Endometrial microvascular endothelial cells (primary cell): ENCODE data around the gene RNF4. TPM values are rescaled to one million over a fixed set of nuclear protein-coding genes. Genes with fewer than 3 reads are reported as not detected.
"Not testable (repeated sequence)": the region's sequence is repeated elsewhere in the genome, so short reads cannot be mapped to it uniquely, and the experiment has no call there.

Experiments
- in situ Hi-C: cut with HindIII; loops from 2 replicates; pipeline ENCODE4 v1.10.0; 2017; ENCODE audit warnings: low sequenced_read_pairs, low pct_unique_long_range_greater_than_20kb; ENCODE audit errors: inconsistent ontology term
- total RNA-seq: library from RNA; depleted of rRNA; stranded (reverse); fragments of >200 nt; gene quantifications from one replicate; pipeline ENCODE4 v1.2.3, GENCODE V29; 2015; ENCODE audit errors: inconsistent ontology term

RNF4 gene
- total RNA-seq, result 74.1 TPM

GRCh38 chr4:2468456-2469191 is at the start of gene RNF4:
Gene RNF4 (plus strand): TSS chr4:2469106. CDS start chr4:2490494, 21,388 bp downstream.
- in situ Hi-C loops, result no loop called here

DNA sequence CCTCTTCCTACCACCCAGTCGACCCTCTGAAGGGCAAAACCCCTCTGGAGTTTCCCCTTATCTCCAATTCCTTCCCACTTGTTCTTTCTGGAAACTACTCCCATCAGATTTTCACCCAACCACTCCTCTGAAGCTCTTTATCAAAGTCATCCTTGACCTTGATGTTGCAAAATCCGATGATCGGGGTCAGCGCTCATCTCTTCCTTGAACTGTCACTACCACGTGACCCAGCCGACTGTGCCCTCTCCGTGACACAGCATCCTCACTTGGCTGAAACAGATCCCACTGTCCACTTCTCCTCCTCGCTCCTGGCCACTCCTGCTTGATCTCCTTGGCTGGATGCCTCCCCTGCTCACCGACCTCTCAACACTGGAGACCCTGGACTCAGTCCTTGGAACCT is 49.1 kb upstream of the RNF4 start:
- in situ Hi-C loops, result no loop called here

DNA sequence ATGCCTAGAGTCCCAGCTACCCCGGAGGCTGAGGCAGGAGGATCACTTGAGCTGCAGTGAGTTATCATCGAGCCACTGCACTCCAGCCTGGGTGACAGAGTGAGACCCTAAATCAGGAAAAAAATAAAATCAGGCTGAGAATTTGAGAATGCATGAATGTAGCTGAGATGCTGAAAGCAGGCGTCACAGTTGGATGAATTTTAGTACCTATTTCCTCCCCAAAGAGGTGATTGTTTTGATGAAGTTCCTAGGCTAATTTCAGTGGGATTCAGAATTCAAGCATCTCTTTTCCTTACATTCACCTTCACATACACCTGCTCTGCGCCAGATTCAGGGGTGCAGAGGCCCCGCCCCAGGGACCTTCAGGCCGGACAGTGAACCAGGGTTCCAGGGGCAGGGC is 47.0 kb upstream of the RNF4 start:
- in situ Hi-C loops, result no loop called here

- in situ Hi-C loops, result no loop called here
Measured at GRCh38 chr4:2423066-2423465, 45.8 kb upstream of the RNF4 start.

- in situ Hi-C loops, result no loop called here
Measured at GRCh38 chr4:2423695-2424094, 45.2 kb upstream of the RNF4 start.

GRCh38 chr4:2424581-2424980 is 44.3 kb upstream of the RNF4 start:
- in situ Hi-C loops, result no loop called here

DNA sequence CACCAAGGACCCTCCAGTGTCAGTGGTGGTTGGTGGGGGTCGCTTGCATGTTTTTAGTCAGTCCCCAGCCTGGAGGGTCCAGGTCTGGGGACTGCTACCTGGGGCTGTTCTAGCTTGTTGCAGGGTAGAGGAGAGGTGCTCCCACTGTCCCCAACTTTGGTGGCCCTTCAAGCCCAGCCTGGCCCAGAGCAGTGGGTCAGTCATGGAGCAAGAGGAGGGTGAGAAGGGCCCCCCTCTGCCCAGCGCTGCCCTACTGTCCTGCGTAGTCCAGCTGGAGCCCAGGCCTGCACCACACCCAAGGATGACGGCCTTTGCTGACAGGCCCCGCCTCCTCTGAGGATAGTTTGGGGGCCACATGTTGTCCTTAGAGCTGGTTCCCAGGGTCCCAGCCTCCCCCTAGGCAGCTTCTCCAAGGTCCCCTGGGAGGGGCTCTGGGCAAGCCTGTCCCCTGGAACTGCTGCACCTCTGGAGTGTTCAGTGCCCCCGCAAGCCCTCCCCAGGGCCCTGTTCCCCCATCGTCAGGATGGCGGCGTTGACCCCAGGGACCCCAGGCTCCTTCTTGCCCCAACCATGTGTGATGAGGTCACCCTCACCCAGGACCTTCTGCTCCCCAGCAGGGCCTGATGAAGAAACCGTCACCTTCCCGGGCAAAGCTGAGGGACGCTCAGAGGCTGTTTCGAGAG is 43.4 kb upstream of the RNF4 start:
- in situ Hi-C loops, result no loop called here

DNA sequence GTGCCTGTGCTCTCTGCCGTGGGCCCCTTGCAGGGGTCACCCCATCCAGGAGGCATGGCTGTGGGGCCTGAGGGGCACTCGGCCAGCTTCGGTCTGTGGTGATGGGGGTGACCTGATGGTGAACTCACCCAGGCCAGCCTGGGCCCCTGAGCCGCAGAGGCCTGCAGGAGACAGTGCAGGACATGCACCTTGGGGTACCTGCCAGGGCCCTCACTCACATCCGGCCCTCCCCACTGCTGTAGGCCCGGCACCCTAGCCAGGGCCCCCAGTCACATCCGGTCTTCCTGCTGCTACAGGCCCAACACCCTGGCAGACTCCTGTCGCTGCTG is 42.9 kb upstream of the RNF4 start:
- in situ Hi-C loops, result no loop called here

DNA sequence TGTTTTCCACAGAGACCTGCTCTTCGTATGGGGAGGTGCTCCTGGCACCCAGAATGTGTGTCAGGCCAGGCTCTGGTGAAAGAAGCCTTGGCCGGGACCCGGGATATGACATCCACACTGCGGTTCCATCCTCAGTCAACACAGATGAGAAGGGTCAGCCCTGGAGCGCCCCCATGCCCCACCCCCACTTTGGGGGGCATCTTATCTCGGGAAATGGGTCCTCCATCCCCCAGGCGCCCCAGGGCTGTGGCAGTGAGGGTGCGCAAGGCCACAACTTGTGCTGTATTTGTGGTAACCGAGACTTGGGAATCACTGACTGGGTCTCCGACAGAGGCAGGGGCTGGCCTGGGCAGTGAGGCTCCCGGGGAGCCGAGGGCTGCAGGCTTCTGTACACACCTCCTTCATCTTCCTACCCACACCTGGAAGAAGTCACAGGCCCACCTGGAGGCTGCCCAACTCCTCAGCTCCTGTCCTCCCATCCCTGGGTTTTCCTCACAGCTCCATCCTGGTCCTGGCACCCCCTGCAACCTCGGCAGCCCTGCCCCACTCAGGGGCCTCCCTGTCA is 42.1 kb upstream of the RNF4 start:
- in situ Hi-C loops, result no loop called here

- in situ Hi-C loops, result no loop called here
Measured at GRCh38 chr4:2427383-2428334, 41.2 kb upstream of the RNF4 start.

DNA sequence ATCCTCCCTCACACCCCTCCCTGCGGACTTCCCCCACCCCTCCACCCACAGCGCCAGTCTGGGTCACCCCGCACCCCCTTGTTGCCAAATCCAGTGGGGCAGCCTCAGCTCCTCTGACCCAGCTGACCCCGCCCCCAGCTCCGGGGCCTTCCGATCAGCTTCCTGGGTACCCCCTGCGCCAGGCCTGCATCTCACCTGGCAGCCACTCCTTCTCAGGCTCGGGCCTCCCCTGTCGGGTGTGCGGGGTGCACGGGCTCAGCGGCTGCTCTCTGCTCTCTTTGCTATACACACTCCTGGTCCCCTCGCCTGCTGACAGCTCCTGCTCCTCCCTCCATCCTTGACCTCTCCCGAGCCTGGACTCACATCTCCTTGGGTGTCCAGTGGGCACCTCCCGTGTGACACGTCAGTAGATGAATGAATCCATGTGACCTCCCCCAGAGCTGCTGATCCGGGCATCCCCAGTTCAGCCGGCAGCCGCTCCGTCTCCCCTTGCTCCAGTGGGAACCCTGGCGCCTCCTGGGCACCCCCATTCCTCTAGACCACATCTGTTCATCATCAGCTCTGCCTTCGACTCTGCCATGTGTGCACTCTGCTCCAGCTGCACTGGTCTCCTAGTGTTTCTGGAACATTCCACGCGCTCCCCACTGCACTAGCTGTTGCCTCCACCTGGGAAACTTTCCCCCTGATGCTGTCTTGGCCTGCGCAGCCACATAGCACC is 40.3 kb upstream of the RNF4 start:
- in situ Hi-C loops, result no loop called here

- in situ Hi-C loops, result not testable (repeated sequence)
Measured at GRCh38 chr4:2429945-2430757, 38.8 kb upstream of the RNF4 start.

DNA sequence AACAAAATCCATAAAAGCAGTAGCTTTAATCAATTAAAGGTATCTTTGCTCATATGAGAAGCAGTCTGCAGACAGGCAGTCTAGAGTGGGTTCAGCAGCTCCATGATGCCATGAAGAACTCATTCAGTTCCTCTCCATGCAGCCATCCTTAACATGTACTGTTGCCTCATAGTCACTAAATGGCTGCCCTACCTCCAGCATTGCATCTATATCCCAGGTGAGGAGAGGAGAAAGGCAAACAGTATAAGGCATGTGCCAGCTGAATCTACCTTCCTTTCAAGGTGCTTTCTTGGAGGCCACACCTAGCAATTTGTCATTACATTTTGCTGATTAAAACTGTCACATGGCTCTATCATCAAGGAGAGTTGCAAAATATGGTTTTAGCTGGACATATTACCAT is 36.9 kb upstream of the RNF4 start:
- in situ Hi-C loops, result no loop called here

DNA sequence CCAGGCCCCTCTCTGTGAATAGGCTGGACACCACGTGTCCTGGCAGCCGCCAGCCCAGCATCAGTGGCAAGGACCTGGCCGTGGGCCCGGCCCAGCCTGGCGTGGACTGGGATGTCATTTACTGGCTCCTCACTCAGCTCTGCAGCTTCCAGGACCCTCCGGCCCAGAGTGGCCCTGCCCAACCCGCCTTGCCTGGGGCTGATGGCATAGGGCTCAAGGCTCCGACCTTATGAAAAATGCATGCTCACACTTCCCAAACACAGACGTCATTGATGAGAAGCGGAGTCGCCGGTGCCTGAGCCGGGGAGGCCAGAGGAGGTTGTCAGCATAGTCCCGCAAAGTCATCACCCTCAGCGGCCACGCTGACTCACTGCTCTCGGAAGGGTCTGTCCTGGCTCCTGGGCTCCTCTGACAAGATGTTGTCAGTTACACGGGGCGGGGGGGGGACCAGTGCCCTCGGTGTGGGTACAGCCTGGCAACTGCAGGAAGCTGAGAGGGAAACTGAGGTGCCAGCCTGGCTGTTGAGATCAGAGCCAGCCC is 35.8 kb upstream of the RNF4 start:
- in situ Hi-C loops, result no loop called here

DNA sequence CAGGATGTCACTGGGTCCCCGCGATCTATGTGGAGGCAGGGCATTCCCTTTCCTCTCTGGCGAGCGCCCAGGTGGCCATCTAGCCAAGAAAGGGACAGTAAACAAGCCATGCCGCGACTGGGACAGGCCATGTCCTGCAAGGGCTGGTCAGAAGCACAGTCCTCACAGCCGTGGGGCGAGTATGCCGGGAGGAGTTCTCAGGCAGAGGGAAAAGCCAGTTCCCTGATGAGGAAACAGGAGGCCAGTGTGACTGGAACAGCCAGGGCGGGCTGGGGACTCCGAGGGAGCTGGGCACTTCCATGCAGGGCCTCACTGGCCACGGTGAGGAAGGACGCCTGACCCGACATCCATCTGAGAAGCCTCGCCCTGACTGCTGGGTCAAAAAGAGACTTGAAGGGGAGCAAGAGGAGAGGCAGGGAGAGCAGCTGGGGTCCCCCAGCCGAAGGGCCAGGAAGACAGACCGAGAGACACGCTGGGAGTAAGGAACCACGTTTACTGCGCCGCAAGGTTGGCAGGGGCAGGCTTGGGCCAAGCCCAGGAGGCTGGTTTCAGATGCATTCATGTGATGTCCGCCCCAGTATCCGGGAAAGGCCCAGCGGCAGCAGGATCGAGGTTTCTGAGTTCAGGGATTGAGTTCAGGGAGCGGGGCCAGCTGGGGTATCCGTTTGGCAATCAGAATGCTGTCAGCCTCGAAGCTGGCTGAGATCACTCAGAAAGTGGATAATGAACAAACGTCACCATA is 35.1 kb upstream of the RNF4 start:
- in situ Hi-C loops, result no loop called here

GRCh38 chr4:2434420-2434819 is 34.5 kb upstream of the RNF4 start:
- in situ Hi-C loops, result no loop called here

- in situ Hi-C loops, result no loop called here
Measured at GRCh38 chr4:2436301-2436700, 32.6 kb upstream of the RNF4 start.
